Mesenchymal stem cell (in vitro differentiated cells and primary cell): ENCODE measurements around the gene TMEM187.

Source experiments
- DNase-seq: peaks from one replicate; pipeline ENCODE4 v3.0.0-alpha.2; 2013
- H2AFZ ChIP-seq: one replicate; pipeline ENCODE4 v1.6.1; 2013; ENCODE audit warnings: low read depth, mild to moderate bottlenecking, control low read depth, inconsistent platforms, low read length, moderate library complexity
- H2AK5ac ChIP-seq: 2 replicates; pipeline ENCODE4 v1.6.1; 2013; ENCODE audit warnings: low read length, moderate library complexity, mild to moderate bottlenecking, inconsistent platforms; ENCODE audit not compliant: severe bottlenecking
- H2BK120ac ChIP-seq: one replicate; pipeline ENCODE4 v1.6.1; 2013; ENCODE audit warnings: low read depth, mild to moderate bottlenecking, inconsistent platforms, low read length, moderate library complexity
- H2BK12ac ChIP-seq, 2 experiments: one replicate each; pipeline ENCODE4 v1.6.1; 2013; ENCODE audit warnings: inconsistent platforms in 2 of 2, low read length in 2 of 2, mild to moderate bottlenecking in 2 of 2, moderate library complexity in 2 of 2, control low read depth in 1 of 2
- H2BK15ac ChIP-seq: one replicate; pipeline ENCODE4 v1.6.1; 2013; ENCODE audit warnings: mild to moderate bottlenecking, low read depth, inconsistent platforms; ENCODE audit not compliant: poor library complexity, severe bottlenecking
- H2BK5ac ChIP-seq: 2 replicates; pipeline ENCODE4 v1.6.1; 2013; ENCODE audit warnings: low read depth, mild to moderate bottlenecking, low read length, control low read depth, inconsistent platforms; ENCODE audit not compliant: poor library complexity, severe bottlenecking
- H3K14ac ChIP-seq, 2 experiments: one replicate each; pipeline ENCODE4 v1.6.1; 2013; ENCODE audit warnings: inconsistent platforms in 2 of 2, low read length in 2 of 2, control low read depth in 1 of 2, mild to moderate bottlenecking in 1 of 2, moderate library complexity in 1 of 2
- H3K18ac ChIP-seq, 2 experiments: one replicate each; pipeline ENCODE4 v1.6.1; 2013; ENCODE audit warnings: inconsistent platforms in 2 of 2, low read length in 2 of 2, control low read depth in 1 of 2, low read depth in 1 of 2, mild to moderate bottlenecking in 1 of 2
- H3K23ac ChIP-seq, 2 experiments: one replicate each; pipeline ENCODE4 v1.6.1; 2013; ENCODE audit warnings: inconsistent platforms in 2 of 2, low read length in 2 of 2, mild to moderate bottlenecking in 2 of 2, moderate library complexity in 2 of 2, control low read depth in 1 of 2
- H3K27ac ChIP-seq: 2 replicates; pipeline ENCODE4 v1.5.1; 2013; ENCODE audit warnings: mild to moderate bottlenecking, moderate library complexity, low read length, control low read depth, inconsistent platforms; ENCODE audit not compliant: poor library complexity, severe bottlenecking
- H3K27me3 ChIP-seq, 2 experiments: 2 replicates each; pipeline versions ENCODE4 v1.6.1 to v1.7.0; 2013; ENCODE audit warnings: low read length in 2 of 2, mild to moderate bottlenecking in 2 of 2, moderate library complexity in 2 of 2, control low read depth in 1 of 2, inconsistent platforms in 1 of 2; ENCODE audit not compliant: control insufficient read depth in 1 of 2, insufficient read depth in 1 of 2
- H3K36me3 ChIP-seq, 2 experiments: 2 replicates each; pipeline versions ENCODE4 v1.6.1 to v1.7.0; 2013; ENCODE audit warnings: low read length in 2 of 2, control low read depth in 1 of 2, inconsistent platforms in 1 of 2, low read depth in 1 of 2, mild to moderate bottlenecking in 1 of 2; ENCODE audit not compliant: insufficient read depth in 2 of 2, control insufficient read depth in 1 of 2
- H3K4ac ChIP-seq, 2 experiments: one replicate each; pipeline ENCODE4 v1.6.1; 2013; ENCODE audit warnings: inconsistent platforms in 2 of 2, low read length in 2 of 2, mild to moderate bottlenecking in 2 of 2, moderate library complexity in 2 of 2, control low read depth in 1 of 2, low read depth in 1 of 2
- H3K4me1 ChIP-seq: 2 replicates; pipeline ENCODE4 v1.6.1; 2013; ENCODE audit warnings: low read depth, low read length, control low read depth; ENCODE audit not compliant: control insufficient read depth, insufficient read depth
- H3K4me2 ChIP-seq: 2 replicates; pipeline ENCODE4 v1.6.1; 2013; ENCODE audit warnings: low read length, mild to moderate bottlenecking, inconsistent platforms; ENCODE audit not compliant: poor library complexity, severe bottlenecking
- H3K4me3 ChIP-seq, 2 experiments: 2 replicates each; pipeline versions ENCODE4 v1.5.1 to v1.7.0; 2013; ENCODE audit warnings: low read length in 2 of 2, mild to moderate bottlenecking in 2 of 2, control low read depth in 1 of 2, low read depth in 1 of 2; ENCODE audit not compliant: insufficient read depth in 1 of 2
- H3K79me1 ChIP-seq: replicated peaks from 2 replicates; pipeline ENCODE4 v1.6.1; 2013; ENCODE audit warnings: mild to moderate bottlenecking, control low read depth, low read length, inconsistent platforms; ENCODE audit not compliant: poor library complexity, severe bottlenecking
- H3K9ac ChIP-seq: 2 replicates; pipeline ENCODE4 v1.7.0; 2013; ENCODE audit warnings: mild to moderate bottlenecking, low read length, moderate library complexity
- H3K9me3 ChIP-seq: 2 replicates; pipeline ENCODE4 v1.7.0; 2013; ENCODE audit warnings: mild to moderate bottlenecking, low read length; ENCODE audit not compliant: control insufficient read depth
- H4K8ac ChIP-seq: one replicate; pipeline ENCODE4 v1.6.1; 2013; ENCODE audit warnings: inconsistent platforms, mild to moderate bottlenecking, low read length, moderate library complexity
- H4K91ac ChIP-seq: one replicate; pipeline ENCODE4 v1.6.1; 2013; ENCODE audit warnings: mild to moderate bottlenecking, low read length, inconsistent platforms
- WGBS: methylation state at CpG from one replicate; pipeline ENCODE4 v1.1.7; 2013; ENCODE audit warnings: mixed read lengths; 5-methylcytosine and 5-hydroxymethylcytosine counted together

Gene TMEM187

DNA sequence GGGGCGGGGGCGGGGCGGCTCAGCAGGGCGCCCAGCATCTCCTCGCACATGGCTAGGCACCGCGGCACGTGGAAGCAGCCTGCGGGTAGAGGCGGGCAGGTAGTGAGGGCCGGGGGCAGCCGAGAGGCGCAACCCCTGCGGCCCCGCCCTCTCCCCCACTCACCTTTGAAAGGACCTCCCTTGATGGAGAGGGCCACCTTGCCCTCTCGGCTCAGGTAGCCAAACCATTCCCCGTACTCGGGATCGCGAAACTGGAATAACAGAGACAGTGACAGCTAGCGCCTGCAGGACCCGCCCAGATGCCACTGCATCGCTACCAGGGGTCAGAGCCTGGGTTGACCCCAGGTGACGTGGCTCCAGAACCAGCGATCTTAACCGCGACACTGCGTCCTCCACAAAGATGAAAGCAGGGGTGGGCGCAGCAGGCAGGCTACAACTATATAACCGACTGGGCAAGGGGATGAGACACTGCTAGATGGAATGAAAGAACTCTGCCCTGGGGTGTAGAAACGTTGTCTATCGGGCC, 37.2 kb upstream of the TMEM187 start:
- no peak overlapping the region for H2AK5ac ChIP-seq
- no peak for DNase-seq
- no peak overlapping the region for H3K27ac ChIP-seq
- no peak overlapping the region for H2BK12ac ChIP-seq
- no peak overlapping the region for H2BK120ac ChIP-seq
- H3K23ac ChIP-seq: no peak overlapping the region
- no peak overlapping the region for H3K18ac ChIP-seq
- no peak overlapping the region for H4K91ac ChIP-seq
- H3K9ac ChIP-seq: peak overlapping the region; percentile 41
- H3K4me3 ChIP-seq: peak overlapping the region; percentile 40 to 72
- no peak overlapping the region for H3K4ac ChIP-seq
- no peaks in the 10 kb centered on the region for H3K9me3 ChIP-seq
- H3K14ac ChIP-seq: no peak overlapping the region
- H3K36me3 ChIP-seq: peaks cover 21 to 25% of the 10 kb centered on the region in 2 experiments
- peak overlapping the region; percentile 41 for H4K8ac ChIP-seq
- H2BK15ac ChIP-seq: no peak overlapping the region
- peaks cover 7% of the 10 kb centered on the region for H3K4me1 ChIP-seq
- peaks cover 0 to 11% of the 10 kb centered on the region in 2 experiments for H3K27me3 ChIP-seq
- 20% methylated on average over 22 of the region's 32 CpGs for WGBS
- peaks cover 5% of the 10 kb centered on the region for H3K79me1 ChIP-seq
- H3K4me2 ChIP-seq: peak overlapping the region; percentile 45
- peak overlapping the region; percentile 53 for H2AFZ ChIP-seq
- no peak overlapping the region for H2BK5ac ChIP-seq

DNA sequence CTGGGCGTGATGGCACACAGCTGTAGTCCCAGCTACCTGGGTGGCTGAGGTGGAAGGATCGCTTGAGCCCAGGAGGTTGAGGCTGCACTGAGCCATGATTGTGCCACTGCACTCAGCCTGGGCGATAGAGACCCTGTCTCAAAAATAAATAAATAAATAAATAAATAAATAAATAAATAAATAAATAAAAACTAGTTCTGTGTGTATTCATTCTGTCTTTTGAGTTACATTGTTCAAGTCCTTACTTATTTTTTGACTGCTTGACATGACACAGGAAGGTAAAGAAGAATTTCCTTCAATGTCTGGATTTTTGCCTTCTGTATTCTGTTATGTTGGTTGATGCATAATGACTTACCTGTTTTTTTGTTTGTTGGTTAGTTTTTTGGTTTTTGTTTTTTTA, 35.5 kb upstream of the TMEM187 start:
- H2AFZ ChIP-seq: no peak overlapping the region
- no peak overlapping the region for H2BK15ac ChIP-seq
- no peak overlapping the region for H3K9ac ChIP-seq
- H2AK5ac ChIP-seq: no peak overlapping the region
- 100% methylated on average over 1 of the region's 3 CpGs for WGBS
- H3K36me3 ChIP-seq: peaks cover 5 to 8% of the 10 kb centered on the region in 2 experiments
- no peak overlapping the region for H4K8ac ChIP-seq
- H3K79me1 ChIP-seq: no peaks in the 10 kb centered on the region
- H3K18ac ChIP-seq: no peak overlapping the region
- no peaks in the 10 kb centered on the region for H3K9me3 ChIP-seq
- H3K4ac ChIP-seq: no peak overlapping the region
- no peak overlapping the region for H2BK12ac ChIP-seq
- H3K27me3 ChIP-seq: peaks cover 0 to 11% of the 10 kb centered on the region in 2 experiments
- DNase-seq: no peak
- no peak overlapping the region for H3K4me2 ChIP-seq
- no peak overlapping the region for H3K14ac ChIP-seq
- no peak overlapping the region for H4K91ac ChIP-seq
- H3K4me3 ChIP-seq: no peak overlapping the region
- H3K4me1 ChIP-seq: peaks cover 9% of the 10 kb centered on the region
- H3K27ac ChIP-seq: no peak overlapping the region
- no peak overlapping the region for H2BK120ac ChIP-seq
- no peak overlapping the region for H3K23ac ChIP-seq
- H2BK5ac ChIP-seq: no peak overlapping the region

- H3K4ac ChIP-seq: no peak overlapping the region
- H2AFZ ChIP-seq: no peak overlapping the region
- H4K8ac ChIP-seq: no peak overlapping the region
- no peak overlapping the region for H4K91ac ChIP-seq
- no peak overlapping the region for H3K14ac ChIP-seq
- H3K79me1 ChIP-seq: no peaks in the 10 kb centered on the region
- no peak overlapping the region for H3K23ac ChIP-seq
- H2BK15ac ChIP-seq: no peak overlapping the region
- H2BK120ac ChIP-seq: no peak overlapping the region
- H2AK5ac ChIP-seq: no peak overlapping the region
- peaks cover 0 to 11% of the 10 kb centered on the region in 2 experiments for H3K27me3 ChIP-seq
- no peak overlapping the region for H2BK5ac ChIP-seq
- H3K18ac ChIP-seq: no peak overlapping the region
- H3K9ac ChIP-seq: no peak overlapping the region
- H3K4me2 ChIP-seq: no peak overlapping the region
- H3K4me1 ChIP-seq: peaks cover 7% of the 10 kb centered on the region
- DNase-seq: no peak
- H3K4me3 ChIP-seq: no peak overlapping the region
- H3K36me3 ChIP-seq: no peaks in the 10 kb centered on the region
- WGBS: 94% methylated on average over 9 of the region's 10 CpGs
- H3K9me3 ChIP-seq: no peaks in the 10 kb centered on the region
- no peak overlapping the region for H3K27ac ChIP-seq
- H2BK12ac ChIP-seq: no peak overlapping the region
Measured at GRCh38 chrX:153938226-153938786, 34.2 kb upstream of the TMEM187 start.

DNA sequence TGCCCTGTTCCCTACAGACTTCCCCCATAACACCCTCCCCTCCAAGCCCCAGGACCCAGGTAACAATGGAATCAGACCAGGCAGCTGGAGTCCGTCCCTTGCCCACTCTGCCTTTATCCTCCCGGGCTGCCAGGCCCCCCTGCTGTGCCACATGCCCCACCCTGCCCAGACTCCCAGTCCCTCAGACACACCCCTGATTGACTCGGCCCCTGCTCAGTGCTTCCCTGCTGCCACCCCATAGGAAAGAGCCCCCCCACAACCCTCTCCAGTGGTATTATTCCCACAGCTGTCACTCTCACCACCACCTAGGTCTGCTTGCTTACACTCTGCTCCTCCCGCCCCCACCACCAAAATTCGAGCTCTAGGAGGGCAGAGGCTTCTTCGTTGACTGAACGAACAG, 33.0 kb upstream of the TMEM187 start:
- H2AK5ac ChIP-seq: no peak overlapping the region
- no peak overlapping the region for H2AFZ ChIP-seq
- H3K79me1 ChIP-seq: no peaks in the 10 kb centered on the region
- no peak overlapping the region for H3K4me2 ChIP-seq
- peaks cover 14% of the 10 kb centered on the region for H3K4me1 ChIP-seq
- H3K4ac ChIP-seq: no peak overlapping the region
- no peaks in the 10 kb centered on the region for H3K9me3 ChIP-seq
- no peak for DNase-seq
- H2BK12ac ChIP-seq: no peak overlapping the region
- H2BK120ac ChIP-seq: no peak overlapping the region
- peaks cover 0 to 14% of the 10 kb centered on the region in 2 experiments for H3K27me3 ChIP-seq
- H3K14ac ChIP-seq: no peak overlapping the region
- no peak overlapping the region for H4K91ac ChIP-seq
- no peak overlapping the region for H3K27ac ChIP-seq
- no peak overlapping the region for H3K4me3 ChIP-seq
- 72% methylated on average over 7 of the region's 7 CpGs for WGBS
- no peak overlapping the region for H3K23ac ChIP-seq
- H2BK5ac ChIP-seq: no peak overlapping the region
- no peak overlapping the region for H3K18ac ChIP-seq
- no peak overlapping the region for H2BK15ac ChIP-seq
- no peak overlapping the region for H4K8ac ChIP-seq
- H3K36me3 ChIP-seq: no peaks in the 10 kb centered on the region
- no peak overlapping the region for H3K9ac ChIP-seq
